Activated CD8-positive, alpha-beta memory T cell treated with anti-CD3 and anti-CD28 coated beads for 24 hours (primary cell): ENCODE data around the gene CISTR.

ENCODE experiments used
- DNase-seq: peaks from one replicate; pipeline ENCODE4 v3.0.0-alpha.2; 2020

The CISTR gene

DNA sequence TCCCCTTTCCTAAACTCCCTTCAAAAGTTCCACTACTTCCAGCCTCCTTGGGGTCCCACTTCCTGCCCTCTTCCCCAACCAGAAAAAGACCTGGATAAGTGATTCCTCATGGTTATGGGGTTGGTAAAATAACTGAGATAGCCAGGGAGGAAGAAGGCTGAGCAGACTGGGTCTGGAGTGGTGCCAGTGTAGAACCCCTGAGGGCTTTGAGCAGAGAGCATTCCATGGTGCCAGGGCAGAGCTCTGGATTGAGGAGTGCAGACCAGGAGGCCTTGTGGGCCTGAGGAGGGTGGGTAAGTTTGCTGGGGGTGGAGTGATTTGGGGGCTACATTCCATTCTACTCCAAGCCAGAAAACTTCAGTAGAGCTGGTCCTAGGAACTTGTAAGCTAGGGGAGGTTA, 9.5 kb upstream of the CISTR start:
- no peak for DNase-seq

DNA sequence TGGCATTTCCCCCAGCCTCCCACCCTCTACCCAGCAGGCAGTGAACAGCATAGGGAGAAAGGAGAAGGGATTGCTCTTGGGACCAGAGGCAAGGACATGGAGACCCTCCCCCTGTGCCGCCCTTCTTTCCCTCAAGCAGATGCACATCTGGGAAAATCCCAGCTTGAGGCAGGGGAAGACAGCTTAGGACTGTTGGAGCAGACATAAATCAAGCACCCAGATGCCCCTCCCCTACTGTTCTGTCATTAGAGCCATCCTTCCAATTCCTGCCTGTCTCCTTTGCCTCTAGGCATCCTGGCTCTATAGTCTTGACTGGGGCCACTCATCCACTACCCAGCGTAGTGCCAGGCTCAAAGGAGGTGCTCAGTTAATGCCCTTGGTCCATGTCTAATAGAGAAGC, 7.5 kb upstream of the CISTR start:
- DNase-seq: no peak

DNA sequence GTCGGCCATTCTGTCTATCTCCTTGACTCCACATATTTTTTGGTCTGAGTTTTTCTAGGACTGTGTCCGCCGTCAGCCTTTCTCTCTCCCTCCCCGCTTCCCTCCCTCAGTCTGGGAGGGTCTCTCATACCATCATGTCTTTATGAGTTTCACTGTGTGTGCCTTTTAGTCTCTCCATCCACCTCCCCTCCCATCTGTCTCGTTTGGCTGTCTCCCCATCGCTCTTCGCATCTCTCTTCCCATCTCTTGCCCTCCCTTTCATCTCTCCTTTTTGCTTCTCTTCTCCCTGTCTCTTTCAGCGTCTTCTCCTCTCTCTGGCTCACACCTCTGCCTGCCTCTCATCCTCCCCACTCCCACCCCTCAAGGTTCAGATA, 6.9 kb upstream of the CISTR start:
- DNase-seq: no peak

DNA sequence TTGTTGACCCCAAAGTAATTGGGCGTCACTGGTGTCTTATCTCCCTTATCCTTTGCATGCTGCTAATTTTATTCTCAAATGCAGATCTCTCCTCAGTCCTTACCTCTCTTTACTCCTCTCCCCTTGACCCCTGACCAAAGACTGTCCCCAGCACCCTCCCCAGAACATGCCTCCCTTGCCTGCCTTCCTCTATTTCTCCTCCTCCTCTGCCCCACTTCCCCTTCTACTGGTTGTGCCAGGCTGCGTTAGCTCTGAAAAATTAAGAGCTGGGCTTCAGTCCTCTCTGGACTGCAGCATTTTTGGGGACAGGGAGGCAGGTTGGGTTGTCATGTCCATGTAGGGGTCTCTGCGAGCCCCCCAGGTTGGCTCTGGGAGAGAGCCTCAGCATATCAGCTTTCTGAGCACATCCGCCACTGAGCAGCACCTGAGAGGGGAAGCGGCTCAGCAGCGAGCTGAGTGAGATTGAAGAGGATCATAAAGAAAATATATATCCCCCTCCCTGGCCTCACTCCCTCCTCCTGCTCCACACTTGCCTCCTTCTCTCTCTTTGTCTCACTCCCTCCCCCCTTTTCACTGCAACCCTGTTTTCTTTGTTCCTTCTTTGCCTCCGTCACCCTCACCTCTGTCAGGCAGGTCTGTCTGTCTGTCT, 6.4 kb upstream of the CISTR start:
- no peak for DNase-seq

DNA sequence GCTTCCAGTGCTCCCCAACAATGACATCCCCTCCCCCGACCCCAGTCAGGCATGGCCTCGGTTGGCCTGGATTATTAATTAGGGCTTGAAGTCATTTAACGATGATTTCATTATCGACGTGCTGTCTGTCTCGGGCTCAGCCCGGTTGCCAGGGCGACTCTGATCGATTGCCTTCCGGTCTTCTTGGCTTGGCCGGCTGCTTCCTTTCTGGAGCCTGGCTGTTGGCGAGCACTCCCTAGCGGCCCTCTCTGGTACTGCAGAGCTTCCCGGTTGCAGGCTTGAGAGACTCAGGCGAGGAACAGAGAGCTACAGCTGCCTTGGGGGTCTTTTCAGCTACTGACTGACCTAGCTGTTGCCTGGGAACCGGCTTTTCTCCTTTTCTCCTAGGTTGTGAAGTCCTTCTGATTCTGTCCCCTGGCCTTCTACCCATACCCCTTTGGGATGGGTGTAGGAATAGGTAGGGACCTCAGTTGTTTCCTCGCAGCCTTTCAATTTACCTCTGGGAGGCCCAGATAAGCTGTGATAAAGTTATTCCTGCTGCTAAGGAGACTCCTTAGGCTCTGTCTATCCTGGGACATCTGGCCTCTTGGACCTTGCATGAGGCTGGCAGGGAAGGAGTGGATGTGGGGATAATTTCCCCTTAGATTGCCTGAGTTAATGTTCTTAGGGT, 5.5 kb upstream of the CISTR start:
- peak; percentile 94 for DNase-seq

DNA sequence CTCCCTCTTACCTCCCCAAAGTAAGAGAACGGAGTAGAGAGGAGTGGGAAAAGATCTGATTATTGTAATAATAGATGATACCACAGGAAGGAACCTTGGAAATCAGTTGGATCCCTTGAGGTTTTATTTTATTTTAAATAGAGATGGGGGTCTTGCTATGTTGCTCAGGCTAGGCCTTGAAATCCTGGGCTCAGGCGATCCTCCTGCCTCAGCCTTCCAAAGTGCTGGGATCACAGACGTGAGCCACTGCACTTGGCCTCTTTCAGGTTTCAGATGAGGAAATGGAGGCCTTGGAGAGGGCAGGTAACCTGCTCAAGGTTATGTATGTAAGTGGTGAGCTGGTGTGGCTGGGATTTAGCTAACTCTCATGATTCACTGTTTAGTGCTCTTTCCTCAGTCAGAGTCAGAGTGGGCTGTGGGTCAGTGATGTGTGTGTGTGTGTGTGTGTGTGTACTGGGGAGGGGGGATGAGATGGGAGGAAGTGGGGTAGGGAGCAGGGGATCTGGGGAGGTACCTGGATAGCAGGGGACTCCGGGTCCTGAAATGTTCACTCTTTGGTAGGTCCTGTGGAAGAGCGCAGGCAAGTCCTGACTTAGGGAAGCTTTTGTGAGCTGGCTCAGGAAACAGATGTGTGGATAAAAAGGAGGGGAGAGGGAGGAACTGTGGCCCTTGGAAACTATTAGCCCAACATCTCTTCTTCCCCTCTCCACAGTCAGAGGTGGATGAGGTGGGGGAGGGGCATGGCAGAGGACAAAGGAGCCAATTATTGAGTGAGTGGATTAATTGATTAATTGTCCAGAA, 4.7 kb upstream of the CISTR start:
- DNase-seq: no peak

DNA sequence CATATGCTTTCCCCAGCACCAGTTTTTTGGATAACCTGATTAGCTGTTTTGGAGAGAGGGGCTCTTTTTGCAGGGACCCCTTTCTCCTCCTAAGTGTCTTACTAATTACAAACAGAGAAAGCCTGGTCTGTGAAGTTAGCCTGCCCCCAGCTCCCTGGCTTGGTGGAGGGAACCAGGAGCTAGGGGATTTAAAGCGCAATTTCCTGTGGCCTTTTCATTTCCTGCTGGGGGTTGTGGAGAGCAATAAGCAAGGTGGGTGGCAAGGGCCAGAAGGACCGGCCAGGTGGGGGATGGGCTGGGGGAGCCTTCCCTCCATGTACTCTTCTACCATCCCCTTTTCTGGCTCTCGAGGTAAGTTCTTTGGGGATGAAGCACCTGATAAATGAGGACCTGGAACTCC, 4.1 kb upstream of the CISTR start:
- no peak for DNase-seq

DNA sequence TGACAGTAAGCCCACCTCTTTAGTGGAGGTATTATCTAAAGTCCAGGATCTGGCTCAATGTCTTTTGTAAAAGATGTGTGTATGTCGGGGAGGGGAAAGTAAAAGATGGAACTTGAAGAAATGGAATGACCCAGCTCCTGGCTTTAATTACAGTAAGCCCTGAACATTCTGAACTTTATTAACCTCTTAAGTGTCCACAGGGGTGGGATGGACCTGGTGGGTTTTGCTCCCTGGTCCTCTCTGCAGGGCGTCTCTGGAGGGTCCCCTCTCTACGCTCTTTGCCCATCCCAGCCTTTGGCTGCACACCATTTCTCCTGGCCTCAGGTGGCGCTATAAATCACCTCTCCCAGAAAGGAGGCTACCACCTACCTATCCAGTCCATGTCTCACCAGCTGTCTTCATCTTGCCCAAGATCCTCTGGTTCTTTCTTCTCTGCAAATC, 3.7 kb upstream of the CISTR start:
- DNase-seq: no peak

DNA sequence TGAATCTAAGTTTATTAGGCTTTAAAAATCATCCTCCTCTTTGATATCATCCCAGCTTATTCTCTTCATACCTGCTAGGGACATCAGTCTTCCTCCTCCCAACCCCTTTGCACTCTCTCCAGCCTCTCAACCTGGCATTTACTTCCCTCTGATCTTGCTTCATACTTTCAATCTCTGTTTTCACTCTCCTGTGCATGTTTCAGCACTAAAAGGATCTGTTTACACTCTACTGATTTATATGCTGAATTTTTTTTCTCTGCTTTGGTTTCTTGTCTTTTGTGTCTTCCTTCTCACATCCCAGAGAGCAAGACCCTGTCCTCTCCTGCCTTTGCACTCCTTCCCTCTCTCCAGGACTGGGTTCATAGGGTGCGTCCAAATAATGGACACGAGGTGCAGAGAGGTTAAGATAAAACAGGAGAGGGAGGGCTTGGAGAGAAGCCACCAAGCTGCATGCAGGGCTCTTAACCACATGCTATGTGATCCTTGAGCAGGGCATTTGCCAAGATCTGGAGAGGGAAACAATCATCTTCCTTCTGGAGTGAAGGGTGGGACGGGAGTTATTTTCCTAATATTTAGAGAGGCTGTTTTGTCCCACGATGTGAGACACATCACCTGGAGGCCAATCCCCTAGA, 3.0 kb upstream of the CISTR start:
- no peak for DNase-seq

DNA sequence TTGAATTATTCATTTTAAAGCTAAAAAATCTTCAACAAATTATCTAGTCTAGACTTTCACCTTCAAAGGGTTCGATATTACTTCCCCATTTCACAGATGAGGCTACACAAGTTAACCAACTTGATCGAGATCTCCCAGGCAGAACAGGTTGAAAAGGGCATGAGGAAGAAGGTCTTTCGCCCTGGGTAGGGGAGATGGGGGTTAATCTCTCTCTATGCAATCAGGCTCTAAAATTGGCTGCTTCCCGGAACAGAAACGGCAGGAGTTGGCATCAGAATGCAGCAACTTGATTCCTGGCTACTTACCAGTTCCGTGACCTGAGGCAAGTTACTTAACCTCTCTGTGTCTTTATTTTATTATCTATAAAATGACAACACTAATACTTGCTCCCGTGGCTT, 2.4 kb upstream of the CISTR start:
- no peak for DNase-seq

DNA sequence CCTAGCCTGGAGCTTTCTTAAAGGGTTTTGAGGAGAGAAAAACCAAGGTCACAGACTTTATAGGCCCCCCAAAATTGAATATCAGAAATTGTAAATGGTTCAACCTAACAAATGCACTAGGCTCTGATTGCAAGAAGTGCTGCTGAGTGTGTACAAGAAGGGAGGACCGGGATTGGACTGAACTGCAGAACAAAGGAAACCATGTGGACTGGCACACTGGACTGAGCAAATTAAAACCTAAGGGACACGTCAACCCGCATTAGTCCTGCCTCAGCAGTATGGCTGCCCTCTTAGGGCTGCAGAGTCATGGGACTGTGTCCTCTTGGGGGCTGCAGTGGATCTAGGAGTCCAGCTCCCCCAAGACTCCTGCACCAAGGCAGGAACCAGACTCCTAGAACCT, 842 bp upstream of the CISTR start:
- no peak for DNase-seq

DNA sequence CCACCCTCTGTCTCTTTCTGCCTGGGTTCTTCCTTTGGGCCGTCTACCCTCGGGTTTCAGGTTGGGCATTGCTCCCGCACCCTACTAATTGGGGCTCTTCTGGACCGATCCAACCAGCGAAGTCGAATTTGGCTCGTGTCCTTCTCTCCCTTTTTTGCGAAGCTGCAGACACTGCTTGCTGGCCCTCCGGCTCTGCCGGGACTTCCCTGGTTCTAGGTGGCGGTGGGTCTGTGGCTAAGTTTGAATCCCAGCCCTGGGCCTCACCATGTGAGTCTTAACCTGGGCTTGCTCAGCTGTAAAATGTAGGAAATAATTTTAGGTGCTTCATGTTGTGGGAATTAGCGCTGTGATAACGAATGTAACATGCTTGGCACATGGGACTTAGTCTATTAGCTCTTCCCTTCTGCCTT, 418 bp upstream of the CISTR start:
- DNase-seq: no peak

DNA sequence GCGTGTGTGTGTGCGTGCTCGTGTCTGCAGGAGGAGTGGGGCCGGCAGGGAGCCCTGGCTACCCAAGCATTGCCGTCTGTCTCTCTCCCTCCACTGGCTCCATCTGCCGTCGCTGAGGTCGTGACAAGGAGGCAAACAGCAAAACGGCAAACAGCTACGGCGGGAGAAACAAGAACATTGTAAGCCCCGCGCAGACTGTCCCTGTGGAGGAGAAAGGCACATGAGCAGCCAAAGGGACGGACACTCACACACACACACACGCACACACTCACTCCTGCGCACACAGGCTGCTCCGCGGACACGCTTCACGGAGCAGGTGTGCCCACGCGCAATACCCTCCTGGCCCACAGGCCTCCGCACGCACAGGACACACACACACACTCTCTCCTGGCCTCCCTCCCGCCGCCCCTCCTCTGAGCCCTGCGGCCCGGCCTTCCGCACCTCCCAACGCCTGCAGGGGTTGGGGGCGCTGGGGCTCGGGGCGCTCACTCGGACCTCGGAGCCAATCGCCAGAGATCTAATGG, 905 bp downstream of the CISTR start:
- peak; percentile 66 for DNase-seq

DNA sequence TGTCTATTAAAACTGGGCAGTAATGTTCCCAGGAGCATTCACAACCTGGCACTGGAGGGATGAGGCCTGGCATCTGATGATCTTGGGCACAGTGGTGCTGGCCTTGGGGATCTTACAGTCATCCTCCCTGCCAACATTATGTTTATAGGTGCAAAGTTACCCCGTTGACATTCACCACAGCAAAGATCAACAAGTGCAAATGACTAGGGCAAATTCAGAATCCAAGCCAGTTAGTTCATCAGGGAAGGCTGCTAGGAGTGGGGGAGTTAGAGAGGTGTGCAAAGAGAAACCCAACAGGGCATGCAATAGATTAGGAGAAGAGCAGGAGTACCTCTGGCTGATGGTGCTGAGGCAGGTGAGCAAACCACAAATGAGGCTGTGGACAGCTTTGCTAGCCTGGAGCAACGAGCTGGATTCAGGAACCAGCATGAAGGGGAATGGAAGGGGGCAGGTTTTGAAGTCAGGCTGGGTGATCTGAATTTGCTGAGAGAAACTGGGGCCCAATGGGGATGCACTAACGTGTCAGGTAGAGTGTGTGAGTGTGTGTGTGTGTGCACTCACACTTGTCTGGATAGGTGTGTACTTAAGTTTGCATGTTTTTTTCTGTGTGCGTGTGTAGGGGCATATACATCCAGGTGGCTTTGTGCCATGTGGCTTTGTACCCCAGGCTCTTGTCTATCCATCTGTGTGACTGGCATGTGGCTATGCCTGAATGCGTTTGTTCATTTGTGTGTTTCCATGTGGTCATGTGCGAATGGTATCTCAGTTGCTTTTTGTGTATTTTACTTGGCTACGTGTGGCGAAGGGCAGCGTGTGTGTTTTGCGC, 1.6 kb downstream of the CISTR start:
- no peak for DNase-seq

DNA sequence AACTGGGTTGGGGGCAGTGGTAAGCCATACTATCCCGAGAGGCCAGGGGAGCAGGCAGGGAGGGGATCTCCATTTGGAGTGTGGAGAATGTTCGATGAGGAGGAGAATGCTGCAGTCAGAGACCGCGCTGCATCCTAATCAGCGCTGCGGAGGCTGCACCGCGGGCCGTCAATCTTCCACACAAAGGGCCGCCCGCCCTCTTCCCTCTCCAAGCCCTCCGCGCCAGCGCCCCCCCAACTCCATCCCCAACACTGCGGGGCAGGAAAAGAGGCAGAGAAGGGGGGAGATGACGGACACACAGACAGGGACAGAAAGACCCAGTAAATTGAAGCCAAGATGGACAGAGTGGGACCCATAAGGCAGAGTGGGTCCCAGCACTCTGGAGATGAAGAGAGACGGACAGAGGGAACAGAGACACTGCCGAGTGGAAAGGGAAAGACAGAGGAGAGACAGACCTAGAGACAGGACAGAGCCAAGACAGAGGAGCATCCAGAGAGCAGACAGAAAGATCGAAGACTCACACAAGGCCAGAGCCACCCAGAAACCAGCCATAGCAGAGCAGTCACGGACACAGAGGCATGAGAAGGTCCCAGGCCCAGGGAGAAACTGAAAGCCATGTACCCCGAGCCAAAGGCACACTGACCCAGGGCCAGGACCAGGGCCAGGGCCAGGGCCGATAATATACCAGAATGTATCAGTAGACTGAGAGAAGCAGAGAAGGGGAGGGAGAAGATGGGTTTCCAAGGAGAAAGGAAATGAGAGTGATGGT, 3.5 kb downstream of the CISTR start:
- no peak for DNase-seq

DNA sequence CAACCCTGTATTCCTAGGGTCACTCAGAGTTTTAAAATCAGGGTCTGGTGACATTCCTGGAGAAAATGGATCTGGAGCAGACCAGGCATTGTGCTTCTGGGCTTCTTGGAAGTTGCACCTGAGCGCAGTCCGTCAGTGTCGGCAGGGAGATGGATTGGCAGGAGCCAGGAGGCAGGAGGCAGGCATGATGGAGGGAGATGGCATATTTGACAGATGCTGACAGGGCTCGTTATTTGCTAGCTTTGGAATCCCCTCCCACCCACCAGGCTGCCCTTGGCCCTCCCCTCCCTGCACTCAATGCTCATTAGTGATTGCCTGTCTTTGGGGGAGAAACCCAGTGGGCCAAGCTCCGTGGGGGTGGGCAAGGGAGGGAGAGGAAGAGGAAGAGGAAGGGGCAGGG, 4.7 kb downstream of the CISTR start:
- no peak for DNase-seq

DNA sequence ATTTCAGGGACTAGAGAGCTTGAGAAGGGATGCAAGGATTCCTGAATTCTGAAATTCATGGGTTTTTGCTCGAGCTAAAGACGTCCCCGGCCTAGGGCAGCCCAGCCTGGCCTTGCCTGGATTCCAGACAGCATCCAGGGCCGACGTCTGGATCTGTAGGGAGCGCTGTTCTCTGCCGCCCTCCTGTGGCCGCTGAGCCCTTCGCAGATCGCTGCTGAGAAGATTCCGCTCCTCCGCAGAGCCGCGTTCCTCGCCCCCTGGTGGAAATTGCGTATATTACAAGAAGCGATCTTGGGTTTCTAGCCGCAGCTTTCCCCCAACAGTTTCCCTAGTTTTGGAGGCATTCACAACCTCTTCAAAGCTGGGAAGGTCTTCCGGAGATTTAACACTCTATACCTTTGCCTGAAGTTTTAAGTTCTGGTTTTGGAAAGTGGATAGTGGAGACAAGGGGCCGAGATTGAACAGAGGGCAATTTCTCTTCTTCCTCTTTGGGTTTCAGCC, 5.1 kb downstream of the CISTR start:
- peak; percentile 91 for DNase-seq

DNA sequence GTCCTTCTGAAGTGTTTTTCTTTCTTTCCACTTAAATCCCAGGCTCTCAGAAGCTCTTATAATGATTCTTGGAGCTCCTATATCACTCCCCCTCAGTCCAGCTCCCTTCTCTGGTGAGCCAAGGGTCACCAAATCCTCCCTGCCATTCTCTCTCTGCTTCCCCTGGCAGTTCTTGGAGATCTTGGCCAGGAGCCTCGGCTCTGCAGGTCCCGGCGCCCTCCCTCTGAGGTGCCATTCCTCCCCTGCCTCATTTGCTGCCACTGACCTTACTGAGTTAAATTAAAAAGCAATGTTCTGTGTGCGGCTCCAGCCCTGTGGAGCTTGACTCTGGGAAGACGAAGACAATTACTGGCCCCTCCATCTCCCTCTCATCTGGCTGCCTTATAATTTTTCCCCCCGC, 7.0 kb downstream of the CISTR start:
- no peak for DNase-seq

DNA sequence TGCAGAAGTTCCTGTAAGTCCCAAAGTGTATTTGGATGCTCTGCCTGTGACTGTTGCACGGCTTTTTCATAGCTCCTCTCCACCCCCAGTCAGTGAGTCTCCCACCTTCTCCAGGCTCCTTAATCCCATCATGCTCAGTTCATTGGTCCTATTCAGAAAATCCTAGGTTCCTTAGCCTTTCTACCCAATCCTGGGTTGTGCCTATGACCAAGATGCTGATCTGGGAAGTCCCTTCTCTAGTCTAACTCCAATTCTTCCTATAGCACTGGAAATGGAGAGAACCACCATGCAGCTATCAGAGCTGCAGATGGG, 7.7 kb downstream of the CISTR start:
- DNase-seq: no peak

DNA sequence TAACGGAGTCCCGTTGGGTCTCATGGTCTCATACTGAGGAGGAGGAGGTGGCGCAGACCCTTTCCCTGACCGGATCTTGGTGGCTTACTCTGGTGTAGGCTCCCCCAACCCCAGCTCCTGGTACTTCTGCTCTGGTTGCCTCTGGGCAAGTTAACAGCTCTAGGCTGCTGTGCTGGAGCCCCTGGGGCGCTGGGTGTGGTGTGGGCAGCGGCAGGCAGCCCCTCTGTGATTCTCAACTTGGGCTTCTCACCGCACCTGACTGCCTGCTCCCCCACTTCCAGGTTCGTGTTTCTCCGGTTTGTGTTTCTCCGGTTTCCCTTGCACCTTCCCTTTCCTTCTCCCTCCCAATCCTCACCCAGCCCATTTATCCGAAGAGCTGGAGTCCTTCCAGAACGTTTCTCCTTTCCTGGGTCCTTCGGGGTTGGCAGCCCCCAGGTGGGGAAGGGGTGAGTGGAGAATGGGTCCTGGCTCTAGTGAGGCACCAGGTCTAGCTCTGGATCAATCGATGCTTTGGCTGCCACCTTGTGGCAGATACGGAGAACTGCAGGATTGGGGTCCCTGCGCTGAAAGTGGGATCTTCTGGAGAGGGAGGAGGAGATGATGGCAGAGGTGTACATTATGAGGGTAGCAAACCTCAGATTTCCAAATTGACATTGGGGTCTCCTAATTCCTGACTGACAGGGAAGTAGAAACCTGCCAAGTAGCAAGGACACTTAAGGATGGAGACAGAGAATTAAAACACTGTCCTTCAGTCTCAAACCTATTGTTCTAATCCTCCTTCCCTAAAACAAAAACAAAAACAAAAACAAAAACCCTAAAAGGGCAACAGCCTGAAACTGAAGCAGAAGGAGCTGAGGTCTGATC, 8.3 kb downstream of the CISTR start:
- DNase-seq: peak; percentile 85

DNA sequence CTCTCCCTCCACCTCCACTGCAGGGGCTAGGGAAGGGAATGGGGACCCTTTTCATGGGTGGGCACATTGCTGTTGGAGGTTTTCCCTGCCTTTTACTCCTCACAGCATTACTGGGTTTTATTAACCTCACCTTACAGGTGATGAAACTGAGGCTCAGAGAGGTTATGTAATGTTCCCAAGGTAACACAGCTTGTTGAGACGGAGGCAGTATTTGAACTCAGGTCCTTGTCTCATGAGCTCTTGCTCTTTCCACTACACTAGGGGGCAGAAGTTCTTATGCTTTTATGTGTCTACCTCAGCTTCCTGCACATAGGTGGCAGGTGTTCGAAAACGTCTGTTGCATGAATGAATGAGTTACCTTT, 11.7 kb downstream of the CISTR start:
- DNase-seq: no peak
